Measurements from ENCODE around the gene NMUR1. TPM values are rescaled to one million over a fixed set of nuclear protein-coding genes. Genes with fewer than 3 reads are reported as not detected.

NMUR1 gene
- polyA plus RNA-seq, 1 donor (not counting 4 experiments of a cell fraction or from before 2014, with no cell fraction given): not detected

DNA sequence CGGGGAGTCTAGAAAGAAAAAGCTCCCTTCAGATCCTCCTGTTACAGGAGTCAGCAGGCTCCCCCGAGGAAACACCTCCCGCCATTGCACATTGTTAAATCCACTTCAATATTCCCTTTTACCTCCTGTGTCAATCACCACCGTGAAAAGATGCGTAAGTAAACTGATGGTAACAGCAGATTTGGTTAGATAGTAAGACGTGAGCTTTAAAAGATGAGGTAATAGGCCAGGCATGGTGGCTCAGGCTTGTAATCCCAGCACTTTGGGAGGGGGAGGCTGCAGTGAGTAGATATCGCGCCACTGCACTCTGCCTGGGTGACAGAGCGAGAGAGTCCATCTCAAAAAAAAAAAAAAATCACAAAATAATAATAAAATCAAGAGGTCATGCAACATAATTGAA lies 50.8 kb downstream of the NMUR1 start:
- Histone ChIP-seq H3K9me1 (ENCODE audit: control insufficient read depth, extremely low read depth, insufficient read depth, low read length) (no peaks in the 10 kb centered on the region), H2AFZ (ENCODE audit: control insufficient read depth, low read length) (no peak overlapping the region), H3K9me3 (ENCODE audit: control insufficient read depth, low read depth, low read length) (no peaks in the 10 kb centered on the region), H3K4me3 (ENCODE audit: control insufficient read depth in 2 of 3, extremely low read depth in 1 of 3, insufficient read depth in 2 of 3, low read depth in 1 of 3, low read length in 3 of 3) (no peak overlapping the region), H3K36me3 (ENCODE audit: control insufficient read depth in 2 of 2, extremely low read depth in 1 of 2, insufficient read depth in 2 of 2, low read length in 2 of 2) (no peaks in the 10 kb centered on the region), H3K27me3 (ENCODE audit: control insufficient read depth, extremely low read depth, insufficient read depth, low read length) (no peaks in the 10 kb centered on the region), H4K20me1 (ENCODE audit: control insufficient read depth, extremely low read depth, insufficient read depth, low read length) (no peaks in the 10 kb centered on the region), H3K4me2 (ENCODE audit: control insufficient read depth, extremely low read depth, insufficient read depth, low read depth, low read length) (no peak overlapping the region), H3K4me1 (ENCODE audit: control insufficient read depth, extremely low read depth, insufficient read depth, low read length) (no peaks in the 10 kb centered on the region), H3K27ac (ENCODE audit: control insufficient read depth, insufficient read depth, low read length) (no peak overlapping the region), H3K9ac (ENCODE audit: control insufficient read depth, extremely low read depth, insufficient read depth, low read length) (no peak overlapping the region), H3K79me2 (ENCODE audit: control insufficient read depth, insufficient read depth, low read length) (no peaks in the 10 kb centered on the region)
- no peak for DNase-seq (ENCODE audit: low read depth, low spot score)
- no peak for FAIRE-seq
- dilution Hi-C loops (cut with MboI; ENCODE audit: extremely low pct_ligation_motif_present, low sequenced_read_pairs): no loop called here
- TF ChIP-seq, protein P1, sequence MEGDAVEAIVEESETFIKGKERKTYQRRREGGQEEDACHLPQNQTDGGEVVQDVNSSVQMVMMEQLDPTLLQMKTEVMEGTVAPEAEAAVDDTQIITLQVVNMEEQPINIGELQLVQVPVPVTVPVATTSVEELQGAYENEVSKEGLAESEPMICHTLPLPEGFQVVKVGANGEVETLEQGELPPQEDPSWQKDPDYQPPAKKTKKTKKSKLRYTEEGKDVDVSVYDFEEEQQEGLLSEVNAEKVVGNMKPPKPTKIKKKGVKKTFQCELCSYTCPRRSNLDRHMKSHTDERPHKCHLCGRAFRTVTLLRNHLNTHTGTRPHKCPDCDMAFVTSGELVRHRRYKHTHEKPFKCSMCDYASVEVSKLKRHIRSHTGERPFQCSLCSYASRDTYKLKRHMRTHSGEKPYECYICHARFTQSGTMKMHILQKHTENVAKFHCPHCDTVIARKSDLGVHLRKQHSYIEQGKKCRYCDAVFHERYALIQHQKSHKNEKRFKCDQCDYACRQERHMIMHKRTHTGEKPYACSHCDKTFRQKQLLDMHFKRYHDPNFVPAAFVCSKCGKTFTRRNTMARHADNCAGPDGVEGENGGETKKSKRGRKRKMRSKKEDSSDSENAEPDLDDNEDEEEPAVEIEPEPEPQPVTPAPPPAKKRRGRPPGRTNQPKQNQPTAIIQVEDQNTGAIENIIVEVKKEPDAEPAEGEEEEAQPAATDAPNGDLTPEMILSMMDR (optimal IDR thresholded peaks at IDR 0.05 in 1 of 3, IDR thresholded peaks at IDR 0.05 in 1 of 3, conservative IDR thresholded peaks at IDR 0.05 in 1 of 3; ENCODE audit: extremely low read depth in 1 of 3, insufficient read depth in 2 of 3, low read length in 3 of 3): no peak
- no peak for TF ChIP-seq EZH2 (IDR thresholded peaks at IDR 0.05; ENCODE audit: low read length)

DNA sequence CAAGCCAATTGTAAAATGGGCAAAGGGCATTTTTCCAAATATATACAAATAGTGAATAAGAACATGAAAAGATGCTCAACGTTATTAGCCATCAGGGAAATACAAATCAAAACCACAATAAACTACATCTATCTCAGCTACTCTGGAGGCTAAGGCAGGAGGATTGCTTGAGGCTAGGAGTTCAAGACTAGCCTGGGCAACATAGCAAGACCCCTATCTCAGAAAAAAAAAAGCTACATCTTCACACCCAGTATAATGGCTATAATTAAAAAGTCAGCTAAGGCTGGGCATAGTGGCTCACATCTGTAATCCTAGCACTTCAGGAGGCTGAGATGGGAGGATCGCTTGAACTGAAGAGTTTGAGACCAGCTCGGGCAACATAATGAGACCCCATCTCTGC lies 53.3 kb downstream of the NMUR1 start:
- DNase-seq (ENCODE audit: low read depth, low spot score) (no peak), FAIRE-seq (no peak)
- Histone ChIP-seq H3K9me1 (ENCODE audit: control insufficient read depth, extremely low read depth, insufficient read depth, low read length) (no peaks in the 10 kb centered on the region), H3K4me1 (ENCODE audit: control insufficient read depth, extremely low read depth, insufficient read depth, low read length) (peaks cover 2% of the 10 kb centered on the region), H3K4me2 (ENCODE audit: control insufficient read depth, extremely low read depth, insufficient read depth, low read depth, low read length) (no peak overlapping the region), H3K9ac (ENCODE audit: control insufficient read depth, extremely low read depth, insufficient read depth, low read length) (no peak overlapping the region), H3K27me3 (ENCODE audit: control insufficient read depth, extremely low read depth, insufficient read depth, low read length) (no peaks in the 10 kb centered on the region), H4K20me1 (ENCODE audit: control insufficient read depth, extremely low read depth, insufficient read depth, low read length) (no peaks in the 10 kb centered on the region), H2AFZ (ENCODE audit: control insufficient read depth, low read length) (no peak overlapping the region), H3K27ac (ENCODE audit: control insufficient read depth, insufficient read depth, low read length) (no peak overlapping the region), H3K4me3 (ENCODE audit: control insufficient read depth in 2 of 3, extremely low read depth in 1 of 3, insufficient read depth in 2 of 3, low read depth in 1 of 3, low read length in 3 of 3) (no peak overlapping the region), H3K9me3 (ENCODE audit: control insufficient read depth, low read depth, low read length) (no peaks in the 10 kb centered on the region), H3K79me2 (ENCODE audit: control insufficient read depth, insufficient read depth, low read length) (no peaks in the 10 kb centered on the region), H3K36me3 (ENCODE audit: control insufficient read depth in 2 of 2, extremely low read depth in 1 of 2, insufficient read depth in 2 of 2, low read length in 2 of 2) (no peaks in the 10 kb centered on the region)
- TF ChIP-seq, protein P1 (optimal IDR thresholded peaks at IDR 0.05 in 1 of 3, IDR thresholded peaks at IDR 0.05 in 1 of 3, conservative IDR thresholded peaks at IDR 0.05 in 1 of 3; ENCODE audit: extremely low read depth in 1 of 3, insufficient read depth in 2 of 3, low read length in 3 of 3): no peak
- no peak for TF ChIP-seq EZH2 (IDR thresholded peaks at IDR 0.05; ENCODE audit: low read length)
- dilution Hi-C loops (cut with MboI; ENCODE audit: extremely low pct_ligation_motif_present, low sequenced_read_pairs): no loop called here

Data from keratinocyte (primary cell).